Fibroblast of lung (primary cell): ENCODE data around the gene GALNT2.

Experiments
- CTCF ChIP-seq, 2 donors: IDR thresholded peaks in 1 of 2; conservative IDR thresholded peaks in 1 of 2; 1 replicate in 1 of 2; 2 replicates in 1 of 2; pipeline ENCODE4 v1.5.1; 2011 to 2012; ENCODE audit warnings: low read length in 2 of 2, control low read depth in 1 of 2, inconsistent platforms in 1 of 2, low read depth in 1 of 2, mild to moderate bottlenecking in 1 of 2
- EZH2 ChIP-seq: IDR thresholded peaks from 2 replicates; pipeline ENCODE4 v1.5.1; 2012; ENCODE audit warnings: low read length, control low read depth, mild to moderate bottlenecking; ENCODE audit errors: missing control alignments

- TF ChIP-seq CTCF (conservative IDR thresholded peaks at IDR 0.05 in 1 of 2, IDR thresholded peaks at IDR 0.05 in 1 of 2; ENCODE audit: low read depth in 1 of 2, low read length in 2 of 2): no peak
- TF ChIP-seq EZH2: no peak
Observed at GRCh38 chr1:230240446-230241086, 173.5 kb downstream of the GALNT2 start.
